Suprapubic skin (tissue), 4 donors: Measurements from ENCODE around the gene ZNF362. TPM values are rescaled to one million over a fixed set of nuclear protein-coding genes. Genes with fewer than 3 reads are reported as not detected.
"Not testable (repeated sequence)": the region's sequence is repeated elsewhere in the genome, so short reads cannot be mapped to it uniquely, and the experiment has no call there.

Experiments
- DNase-seq, 2 donors: peaks; one replicate each; pipeline ENCODE4 v3.0.0-alpha.2; 2019; ENCODE audit warnings: low spot score in 2 of 2
- H3K27ac ChIP-seq: fragments of 200-600 bp; sonication (generic); one replicate; pipeline ENCODE4 v1.5.1; 2019
- H3K27me3 ChIP-seq: fragments of 200-600 bp; sonication (generic); one replicate; pipeline ENCODE4 v1.5.1; 2019
- H3K36me3 ChIP-seq: fragments of 200-600 bp; sonication (generic); one replicate; pipeline ENCODE4 v1.5.1; 2019
- H3K4me1 ChIP-seq: fragments of 200-600 bp; sonication (generic); one replicate; pipeline ENCODE4 v1.5.1; 2019
- H3K4me3 ChIP-seq: fragments of 200-600 bp; sonication (generic); one replicate; pipeline ENCODE4 v1.5.1; 2019; ENCODE audit warnings: mild to moderate bottlenecking
- H3K9me3 ChIP-seq: fragments of 200-600 bp; sonication (generic); one replicate; pipeline ENCODE4 v1.5.1; 2019
- CTCF ChIP-seq, 2 donors: fragments of 200-600 bp in 1 of 2; fragments of 450-650 bp in 1 of 2; sonication (generic) in 1 of 2; IDR thresholded peaks; one replicate each; pipeline ENCODE4 v1.5.1; 2016 to 2019; ENCODE audit warnings: antibody characterized with exemption in 2 of 2, mild to moderate bottlenecking in 1 of 2, moderate library complexity in 1 of 2
- EP300 ChIP-seq: sonication (generic); formaldehyde crosslinking; IDR thresholded peaks from one replicate; pipeline ENCODE4 v1.6.1; 2017; ENCODE audit warnings: antibody characterized with exemption
- POLR2A ChIP-seq, 2 donors: fragments of 450-650 bp; IDR thresholded peaks; one replicate each; pipeline ENCODE4 v1.6.1; 2017; ENCODE audit warnings: antibody characterized with exemption in 2 of 2, mild to moderate bottlenecking in 2 of 2, moderate library complexity in 2 of 2
- POLR2AphosphoS5 ChIP-seq, 3 donors: sonication (generic); formaldehyde crosslinking; IDR thresholded peaks; one replicate each; pipeline ENCODE4 v1.6.1; 2017; ENCODE audit warnings: antibody characterized with exemption in 3 of 3
- WGBS: methylation state at CpG from one replicate; pipeline ENCODE4 v1.1.5; 2018; 5-methylcytosine and 5-hydroxymethylcytosine counted together
- total RNA-seq, 4 donors: library from RNA; depleted of rRNA; stranded (reverse); fragments of >200 nt; gene quantifications; one replicate each; pipeline ENCODE4 v1.1.0, GENCODE V29; 2016

ZNF362 gene
- total RNA-seq, 4 donors from 2014 or later, result 18.7 to 23.9 (median 21.9) TPM

GRCh38 chr1:33306653-33307493, 50.6 kb downstream of the ZNF362 start:
- no peaks in the 10 kb centered on the region for H3K9me3 ChIP-seq
- peaks cover 12% of the 10 kb centered on the region for H3K4me1 ChIP-seq
- H3K4me3 ChIP-seq, result peak overlapping the region; percentile 47
- TF ChIP-seq CTCF (IDR thresholded peaks at IDR 0.05) (no peak), POLR2A (IDR thresholded peaks at IDR 0.05) (no peak), EP300 (no peak), POLR2AphosphoS5 (IDR thresholded peaks at IDR 0.05) (no peak)
- no peak overlapping the region for H3K27ac ChIP-seq
- WGBS, result 18% methylated on average over 43 of the region's 113 CpGs
- no peaks in the 10 kb centered on the region for H3K36me3 ChIP-seq
- H3K27me3 ChIP-seq, result peaks cover 12% of the 10 kb centered on the region
- DNase-seq, result no peak

- Histone ChIP-seq H3K27ac (no peak overlapping the region), H3K4me3 (no peak overlapping the region), H3K4me1 (peaks cover 12% of the 10 kb centered on the region), H3K36me3 (no peaks in the 10 kb centered on the region), H3K9me3 (no peaks in the 10 kb centered on the region), H3K27me3 (peaks cover 12% of the 10 kb centered on the region)
- TF ChIP-seq POLR2A (IDR thresholded peaks at IDR 0.05) (no peak), CTCF (IDR thresholded peaks at IDR 0.05) (no peak), EP300 (no peak), POLR2AphosphoS5 (IDR thresholded peaks at IDR 0.05) (no peak)
- 69% methylated on average over 3 of the region's 5 CpGs for WGBS
- no peak for DNase-seq
These were observed 51.2 kb downstream of the ZNF362 start for GRCh38 chr1:33307494-33307864.

GRCh38 chr1:33309351-33309750, 53.1 kb downstream of the ZNF362 start:
- Histone ChIP-seq H3K4me1 (peaks cover 12% of the 10 kb centered on the region), H3K27me3 (peaks cover 12% of the 10 kb centered on the region)
- H3K4me3 ChIP-seq, DNase-seq, H3K9me3 ChIP-seq, H3K36me3 ChIP-seq, H3K27ac ChIP-seq: not testable (repeated sequence)
- WGBS, result 98% methylated on average over 20 of the region's 32 CpGs

- Histone ChIP-seq H3K36me3 (no peaks in the 10 kb centered on the region), H3K27ac (no peak overlapping the region), H3K27me3 (peaks cover 12% of the 10 kb centered on the region), H3K4me3 (no peak overlapping the region), H3K9me3 (no peaks in the 10 kb centered on the region), H3K4me1 (peaks cover 12% of the 10 kb centered on the region)
- DNase-seq, result no peak
- 91% methylated on average over 7 of the region's 8 CpGs for WGBS
- no peak for TF ChIP-seq EP300
- no peak for TF ChIP-seq CTCF (IDR thresholded peaks at IDR 0.05)
- TF ChIP-seq POLR2A (IDR thresholded peaks at IDR 0.05), result no peak
- TF ChIP-seq POLR2AphosphoS5 (IDR thresholded peaks at IDR 0.05), result no peak
These were observed 54.4 kb downstream of the ZNF362 start for GRCh38 chr1:33310702-33311101.

- H3K27me3 ChIP-seq, result peaks cover 4% of the 10 kb centered on the region
- H3K36me3 ChIP-seq, result no peaks in the 10 kb centered on the region
- peaks cover 5% of the 10 kb centered on the region for H3K4me1 ChIP-seq
- H3K4me3 ChIP-seq, result no peak overlapping the region
- H3K9me3 ChIP-seq, result no peaks in the 10 kb centered on the region
- 87% methylated on average over 7 of the region's 7 CpGs for WGBS
- TF ChIP-seq EP300 (no peak), POLR2A (IDR thresholded peaks at IDR 0.05) (no peak), CTCF (IDR thresholded peaks at IDR 0.05) (no peak), POLR2AphosphoS5 (IDR thresholded peaks at IDR 0.05) (no peak)
- DNase-seq, result no peak
- H3K27ac ChIP-seq, result no peak overlapping the region
These were observed 55.6 kb downstream of the ZNF362 start for GRCh38 chr1:33311706-33312412.
